Adipocyte (in vitro differentiated cells): ENCODE data around the gene SIGLEC7.

Experiments
- DNase-seq: peaks from one replicate; pipeline ENCODE4 v3.0.0-alpha.2; 2015; ENCODE audit warnings: low read depth
- H3K27me3 ChIP-seq: replicated peaks from 2 replicates; pipeline ENCODE4 v1.7.0; 2013; ENCODE audit warnings: mild to moderate bottlenecking, low read length, moderate library complexity; ENCODE audit not compliant: control insufficient read depth, insufficient read depth
- H3K36me3 ChIP-seq: 2 replicates; pipeline ENCODE4 v1.7.0; 2013; ENCODE audit warnings: low read length, mild to moderate bottlenecking, moderate library complexity; ENCODE audit not compliant: control insufficient read depth, insufficient read depth, severe bottlenecking
- H3K4me1 ChIP-seq: 2 replicates; pipeline ENCODE4 v1.7.0; 2013; ENCODE audit warnings: mild to moderate bottlenecking, low read length, moderate library complexity; ENCODE audit not compliant: control insufficient read depth, insufficient read depth
- H3K4me3 ChIP-seq: 2 replicates; pipeline ENCODE4 v1.7.0; 2013; ENCODE audit warnings: mild to moderate bottlenecking, low read length, moderate library complexity
- H3K9ac ChIP-seq: 2 replicates; pipeline ENCODE4 v1.7.0; 2013; ENCODE audit warnings: mild to moderate bottlenecking, low read length, moderate library complexity
- H3K9me3 ChIP-seq: 2 replicates; pipeline ENCODE4 v1.7.0; 2013; ENCODE audit warnings: mild to moderate bottlenecking, low read length, moderate library complexity; ENCODE audit not compliant: control insufficient read depth

SIGLEC7 gene

GRCh38 chr19:51101171-51101865, 40.8 kb upstream of the SIGLEC7 start:
- no peak overlapping the region for H3K4me3 ChIP-seq
- H3K27me3 ChIP-seq = no peaks in the 10 kb centered on the region
- no peaks in the 10 kb centered on the region for H3K9me3 ChIP-seq
- peak overlapping the region; percentile 25 for H3K9ac ChIP-seq
- peaks cover 24% of the 10 kb centered on the region for H3K36me3 ChIP-seq
- H3K4me1 ChIP-seq = peaks cover 26% of the 10 kb centered on the region
- no peak for DNase-seq

GRCh38 chr19:51102991-51103390, 39.1 kb upstream of the SIGLEC7 start:
- no peak for DNase-seq
- Histone ChIP-seq H3K27me3 (no peaks in the 10 kb centered on the region), H3K9me3 (no peaks in the 10 kb centered on the region), H3K4me1 (peaks cover 33% of the 10 kb centered on the region), H3K4me3 (no peak overlapping the region), H3K36me3 (peaks cover 20% of the 10 kb centered on the region), H3K9ac (no peak overlapping the region)

GRCh38 chr19:51103926-51104341, 38.2 kb upstream of the SIGLEC7 start:
- H3K9me3 ChIP-seq = no peaks in the 10 kb centered on the region
- DNase-seq = no peak
- no peak overlapping the region for H3K4me3 ChIP-seq
- H3K4me1 ChIP-seq = peaks cover 37% of the 10 kb centered on the region
- H3K9ac ChIP-seq = no peak overlapping the region
- H3K27me3 ChIP-seq = no peaks in the 10 kb centered on the region
- peaks cover 16% of the 10 kb centered on the region for H3K36me3 ChIP-seq

- no peak for DNase-seq
- no peaks in the 10 kb centered on the region for H3K9me3 ChIP-seq
- peaks cover 9% of the 10 kb centered on the region for H3K27me3 ChIP-seq
- peaks cover 19% of the 10 kb centered on the region for H3K4me1 ChIP-seq
- H3K9ac ChIP-seq = peak overlapping the region; percentile 91
- peak overlapping the region; percentile 93 for H3K4me3 ChIP-seq
- peaks cover 13% of the 10 kb centered on the region for H3K36me3 ChIP-seq
These were observed 34.6 kb upstream of the SIGLEC7 start for GRCh38 chr19:51107406-51108065.

- Histone ChIP-seq H3K9ac (peak within 1 kb of the TSS; percentile 91), H3K4me3 (peak within 1 kb of the TSS; percentile 93), H3K9me3 (no peaks in the 10 kb centered on the region), H3K27me3 (peaks cover 16% of the 10 kb centered on the region), H3K36me3 (peaks cover 6% of the 10 kb centered on the region), H3K4me1 (peaks cover 19% of the 10 kb centered on the region)
- peak; percentile 100 for DNase-seq
These were observed 33.9 kb upstream of the SIGLEC7 start, which contains the start of gene CTU1 for GRCh38 chr19:51108066-51108804. Gene CTU1, minus strand, starts transcription at chr19:51108409. Its CDS starts 3,840 bp downstream, at chr19:51104569.

GRCh38 chr19:51108805-51109146, 33.3 kb upstream of the SIGLEC7 start:
- DNase-seq = no peak
- Histone ChIP-seq H3K27me3 (peaks cover 21% of the 10 kb centered on the region), H3K4me1 (peaks cover 17% of the 10 kb centered on the region), H3K36me3 (peaks cover 2% of the 10 kb centered on the region), H3K9me3 (no peaks in the 10 kb centered on the region), H3K9ac (peak overlapping the region; percentile 91), H3K4me3 (peak overlapping the region; percentile 93)

GRCh38 chr19:51110666-51110971, 31.5 kb upstream of the SIGLEC7 start:
- H3K36me3 ChIP-seq = no peaks in the 10 kb centered on the region
- no peaks in the 10 kb centered on the region for H3K9me3 ChIP-seq
- H3K4me1 ChIP-seq = peaks cover 14% of the 10 kb centered on the region
- no peak overlapping the region for H3K9ac ChIP-seq
- no peak for DNase-seq
- peaks cover 34% of the 10 kb centered on the region for H3K27me3 ChIP-seq
- no peak overlapping the region for H3K4me3 ChIP-seq

GRCh38 chr19:51111606-51112005, 30.5 kb upstream of the SIGLEC7 start:
- DNase-seq = no peak
- H3K9ac ChIP-seq = no peak overlapping the region
- H3K4me3 ChIP-seq = no peak overlapping the region

GRCh38 chr19:51114087-51114729, 27.9 kb upstream of the SIGLEC7 start:
- H3K4me3 ChIP-seq = no peak overlapping the region
- no peaks in the 10 kb centered on the region for H3K4me1 ChIP-seq
- peaks cover 42% of the 10 kb centered on the region for H3K27me3 ChIP-seq
- H3K9me3 ChIP-seq = no peaks in the 10 kb centered on the region
- no peaks in the 10 kb centered on the region for H3K36me3 ChIP-seq
- no peak for DNase-seq
- H3K9ac ChIP-seq = no peak overlapping the region

More at GRCh38 chr19:51111606-51112005, 30.5 kb upstream of the SIGLEC7 start:
- Histone ChIP-seq H3K36me3 (no peaks in the 10 kb centered on the region), H3K9me3 (no peaks in the 10 kb centered on the region), H3K27me3 (peaks cover 40% of the 10 kb centered on the region), H3K4me1 (peaks cover 14% of the 10 kb centered on the region)

GRCh38 chr19:51116736-51117286, 25.3 kb upstream of the SIGLEC7 start:
- Histone ChIP-seq H3K9me3 (no peaks in the 10 kb centered on the region), H3K27me3 (peaks cover 38% of the 10 kb centered on the region), H3K36me3 (no peaks in the 10 kb centered on the region), H3K4me1 (no peaks in the 10 kb centered on the region), H3K4me3 (no peak overlapping the region), H3K9ac (no peak overlapping the region)
- no peak for DNase-seq

GRCh38 chr19:51119101-51119500, 23.0 kb upstream of the SIGLEC7 start:
- H3K4me3 ChIP-seq = no peak overlapping the region
- no peak overlapping the region for H3K9ac ChIP-seq
- no peaks in the 10 kb centered on the region for H3K36me3 ChIP-seq
- H3K27me3 ChIP-seq = peaks cover 19% of the 10 kb centered on the region
- H3K9me3 ChIP-seq = no peaks in the 10 kb centered on the region
- H3K4me1 ChIP-seq = no peaks in the 10 kb centered on the region
- no peak for DNase-seq
